Measurements from ENCODE around the gene SNX33. TPM values are rescaled to one million over a fixed set of nuclear protein-coding genes. Genes with fewer than 3 reads are reported as not detected.
A peak's percentile ranks its signal among the peaks of the same experiment; 100 is the strongest.
"Not testable (repeated sequence)": the region's sequence is repeated elsewhere in the genome, so short reads cannot be mapped to it uniquely, and the experiment has no call there.

The SNX33 gene
- total RNA-seq, 1 experiment from 2014 or later, result 5.1 TPM

DNA sequence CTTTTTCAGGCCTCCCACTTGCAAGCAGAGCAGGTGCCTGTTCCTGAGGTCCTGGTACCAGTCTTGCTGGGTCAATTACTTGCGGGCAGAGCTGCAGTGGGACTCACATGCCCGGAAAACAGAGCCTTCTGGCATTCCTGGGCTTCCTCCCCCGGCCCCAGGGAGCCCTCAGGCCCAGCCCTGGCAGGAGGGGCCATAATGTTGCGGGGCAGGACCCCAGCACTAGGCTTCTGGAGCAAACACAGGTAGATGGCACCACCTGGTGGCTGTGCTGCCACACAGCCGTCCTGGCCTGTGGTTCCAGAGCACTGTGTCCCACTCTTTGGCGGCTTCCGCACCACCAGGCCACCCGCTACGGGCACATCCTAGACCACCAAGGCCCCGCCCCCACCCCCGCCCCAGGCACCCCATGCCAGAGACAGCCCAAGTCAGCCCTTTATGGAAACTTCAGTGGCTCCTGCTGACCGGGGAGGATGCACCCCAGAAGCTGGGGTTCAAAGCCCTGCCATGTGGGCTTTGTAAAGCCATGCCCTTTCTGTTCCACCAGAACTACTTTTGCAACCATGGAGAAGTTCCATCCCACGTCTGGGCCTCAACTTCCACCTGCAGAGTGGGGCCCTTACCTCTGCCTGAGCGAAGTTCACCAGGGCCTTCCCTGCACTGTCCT lies 36.1 kb downstream of the SNX33 start:
- DNase-seq (ENCODE audit: low spot score), result peak; percentile 49

DNA sequence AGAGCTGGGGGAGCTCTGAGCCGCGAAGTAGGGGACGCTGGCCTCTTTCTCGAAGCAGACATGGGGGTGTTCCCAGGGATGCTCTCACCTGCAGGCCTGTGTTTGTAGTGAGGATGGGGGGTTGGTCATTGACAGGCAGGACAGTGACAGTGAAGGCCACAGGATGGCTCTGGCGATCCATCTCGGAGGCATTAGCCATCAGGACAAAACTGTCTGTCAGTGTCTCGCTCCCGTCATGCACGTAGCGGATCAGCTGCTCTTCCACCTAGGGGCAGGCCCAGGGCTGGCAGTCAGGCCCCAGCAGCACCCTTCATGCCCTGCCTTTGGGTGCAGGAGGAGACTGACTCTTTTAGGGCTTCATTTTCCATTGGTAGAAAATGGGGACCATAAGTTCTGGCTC lies 36.9 kb downstream of the SNX33 start:
- no peak for DNase-seq (ENCODE audit: low spot score)

DNA sequence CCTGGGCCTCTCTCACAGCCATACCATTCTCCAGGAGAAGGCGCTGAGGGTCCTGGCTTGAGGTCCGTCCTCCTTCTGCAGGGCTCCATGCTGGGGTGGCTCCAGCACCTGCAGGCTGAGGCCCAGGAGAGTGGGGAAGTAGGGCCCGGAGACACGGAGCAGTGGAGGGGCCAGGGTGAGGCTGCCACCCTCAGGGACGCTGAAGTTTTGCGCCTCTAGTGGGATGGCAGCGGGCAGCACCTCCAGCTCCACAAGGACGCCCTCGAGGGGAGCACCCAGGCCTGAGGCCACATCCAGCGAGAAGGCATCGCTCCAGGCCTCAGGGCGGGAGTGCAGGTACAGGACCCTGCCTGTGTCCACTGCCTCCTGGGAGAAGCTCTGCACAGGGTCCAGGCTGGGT lies 37.5 kb downstream of the SNX33 start:
- DNase-seq (ENCODE audit: low spot score), result no peak

DNA sequence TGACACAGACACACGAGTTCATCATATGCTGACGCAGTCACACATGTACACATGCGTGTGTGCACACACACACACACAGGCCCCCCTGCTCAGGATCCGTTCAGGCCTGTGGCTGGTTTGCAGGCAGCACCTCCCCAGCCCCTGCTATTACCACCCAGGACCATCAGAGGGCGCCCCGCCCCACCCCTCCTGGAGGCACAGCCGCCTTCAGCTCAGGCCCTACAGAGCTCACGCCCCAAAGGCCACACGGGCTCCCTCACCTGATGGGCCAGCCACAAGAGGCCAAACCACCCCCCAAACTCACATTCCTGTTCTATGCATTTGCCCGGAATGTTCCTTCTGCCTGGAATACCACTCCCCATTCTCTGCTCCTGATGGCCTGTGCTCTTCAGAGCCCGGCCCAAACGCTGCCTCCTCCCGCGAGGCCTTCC lies 38.5 kb downstream of the SNX33 start:
- not testable (repeated sequence) for DNase-seq (ENCODE audit: low spot score)

DNA sequence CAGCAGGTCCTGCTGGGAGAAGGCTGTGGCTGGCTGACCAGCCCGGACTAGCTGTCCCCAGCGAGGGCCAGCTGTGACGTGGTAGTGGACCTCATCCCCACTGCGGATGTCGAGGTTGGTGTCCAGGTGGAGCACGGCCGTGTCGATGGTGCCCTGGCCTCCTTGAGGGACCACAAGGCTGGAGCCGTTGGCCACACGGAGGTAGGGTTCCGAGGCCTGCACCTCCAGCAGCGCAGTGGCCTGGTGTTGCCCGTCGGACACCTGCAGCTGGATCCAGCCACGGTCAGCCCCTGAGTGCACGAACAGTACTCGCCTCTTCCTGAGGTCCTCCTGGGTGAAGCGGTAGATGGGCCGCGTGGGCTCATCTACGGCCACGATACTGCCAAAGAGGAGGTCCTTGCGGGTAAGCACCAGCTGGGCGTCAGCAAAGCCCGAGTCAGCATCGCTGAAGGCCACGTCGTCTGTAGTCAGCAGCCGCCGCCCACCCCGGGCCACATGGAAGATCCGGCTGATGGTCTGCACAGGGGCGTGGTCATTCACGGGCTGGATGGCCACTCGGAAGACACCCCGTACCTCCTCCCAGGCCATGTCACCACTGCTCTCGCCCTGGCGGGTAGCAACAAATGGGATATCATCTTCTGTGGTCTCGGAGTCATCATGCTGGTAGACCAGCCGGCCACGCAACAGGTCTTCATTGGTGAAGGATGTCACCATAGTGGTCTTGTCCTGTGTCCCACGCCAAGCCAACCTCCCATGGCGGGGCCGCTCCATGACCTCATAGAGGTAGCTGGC lies 40.0 kb downstream of the SNX33 start:
- no peak for DNase-seq (ENCODE audit: low spot score)

DNA sequence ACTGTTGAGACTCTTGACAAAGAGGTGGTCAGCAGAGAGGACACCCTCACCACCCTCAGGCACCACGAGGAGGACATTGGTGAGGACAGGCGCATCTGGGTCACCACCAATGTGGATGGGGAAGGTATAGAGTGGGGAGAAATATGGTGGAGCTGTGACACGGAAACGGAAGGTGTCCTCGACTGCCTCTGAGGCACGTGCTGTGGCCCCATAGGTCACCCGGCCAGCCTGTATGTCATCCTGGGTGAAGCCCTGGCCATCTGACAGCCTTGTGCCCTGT lies 40.5 kb downstream of the SNX33 start:
- no peak for DNase-seq (ENCODE audit: low spot score)

DNA sequence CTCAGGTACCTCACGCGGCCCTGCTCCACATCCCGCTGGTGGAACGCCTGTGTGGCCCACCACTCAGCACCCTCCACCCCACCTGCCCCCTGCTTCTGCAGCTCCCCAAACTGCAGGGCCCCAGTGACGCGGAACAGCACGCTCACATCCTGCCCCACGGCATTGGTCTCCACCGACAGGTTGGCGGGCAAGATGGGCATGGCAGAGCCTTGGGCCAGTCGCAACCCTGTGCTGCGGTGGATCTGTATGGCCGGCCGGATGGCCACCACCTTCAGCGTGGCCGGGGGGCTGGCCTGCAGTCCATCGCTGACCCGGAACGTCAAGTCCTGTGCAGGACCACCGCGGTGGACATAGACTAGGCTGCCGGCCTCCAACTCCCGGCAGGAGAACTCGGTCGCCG lies 41.1 kb downstream of the SNX33 start:
- no peak for DNase-seq (ENCODE audit: low spot score)

DNA sequence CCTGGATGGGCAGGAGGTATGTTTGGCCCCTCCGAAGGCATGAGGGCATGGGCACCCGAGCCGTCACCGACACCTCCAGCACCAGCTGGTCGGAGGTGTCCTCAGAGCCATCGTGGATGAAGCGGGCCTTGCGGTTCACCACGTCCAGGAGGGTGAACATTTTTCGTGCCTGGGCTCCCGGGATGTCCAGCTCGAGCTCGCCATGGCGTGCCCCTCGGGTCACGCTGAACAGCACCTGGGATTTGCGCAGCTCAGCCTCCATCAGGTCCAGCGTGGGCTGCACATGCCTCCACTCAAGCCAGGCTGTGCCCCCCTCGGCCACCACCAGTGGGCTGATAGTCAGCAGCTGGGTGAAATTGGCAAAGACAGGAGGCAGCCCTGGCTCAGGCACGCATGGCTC lies 41.7 kb downstream of the SNX33 start:
- DNase-seq (ENCODE audit: low spot score), result not testable (repeated sequence)

DNA sequence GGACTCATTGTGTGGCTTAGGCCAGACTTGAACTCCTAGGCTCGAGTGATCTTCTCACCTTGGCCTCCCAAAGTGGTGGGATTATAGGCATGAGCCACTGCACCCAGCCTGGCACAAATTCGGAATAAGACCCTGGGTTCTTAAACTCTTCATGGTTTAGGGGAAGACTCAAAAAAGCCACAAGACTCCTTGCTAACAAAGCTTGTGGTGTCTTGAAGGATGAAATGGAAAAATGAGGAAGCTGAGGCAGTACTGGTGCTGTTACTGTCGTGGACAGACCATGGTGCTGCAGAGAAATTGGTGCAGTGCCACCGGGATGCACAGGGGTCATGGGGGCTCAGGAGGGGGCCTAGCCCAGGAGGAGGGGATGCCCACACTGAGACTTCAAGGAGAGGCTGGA lies 44.6 kb downstream of the SNX33 start:
- not testable (repeated sequence) for DNase-seq (ENCODE audit: low spot score)

DNA sequence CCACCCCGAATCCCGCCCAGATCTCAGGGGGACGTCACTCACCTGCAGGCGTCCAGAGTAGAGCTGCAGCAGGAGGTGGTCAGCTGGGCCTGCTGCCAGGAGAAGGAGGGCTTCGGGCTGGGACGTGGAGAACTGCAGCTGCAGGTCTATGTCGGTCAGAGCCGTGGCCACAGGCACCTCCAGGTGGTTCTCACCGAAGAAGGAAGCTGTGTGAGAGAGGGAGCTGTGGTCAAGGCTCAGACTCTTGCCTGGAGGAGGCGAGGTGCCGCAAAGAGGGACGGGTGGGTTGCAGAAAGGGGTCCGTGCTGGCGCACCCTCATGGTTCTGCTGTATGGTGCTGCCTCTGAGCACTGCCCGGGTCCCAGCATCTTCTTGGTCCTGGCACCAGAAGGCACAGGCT lies 45.3 kb downstream of the SNX33 start:
- DNase-seq (ENCODE audit: low spot score), result not testable (repeated sequence)

DNA sequence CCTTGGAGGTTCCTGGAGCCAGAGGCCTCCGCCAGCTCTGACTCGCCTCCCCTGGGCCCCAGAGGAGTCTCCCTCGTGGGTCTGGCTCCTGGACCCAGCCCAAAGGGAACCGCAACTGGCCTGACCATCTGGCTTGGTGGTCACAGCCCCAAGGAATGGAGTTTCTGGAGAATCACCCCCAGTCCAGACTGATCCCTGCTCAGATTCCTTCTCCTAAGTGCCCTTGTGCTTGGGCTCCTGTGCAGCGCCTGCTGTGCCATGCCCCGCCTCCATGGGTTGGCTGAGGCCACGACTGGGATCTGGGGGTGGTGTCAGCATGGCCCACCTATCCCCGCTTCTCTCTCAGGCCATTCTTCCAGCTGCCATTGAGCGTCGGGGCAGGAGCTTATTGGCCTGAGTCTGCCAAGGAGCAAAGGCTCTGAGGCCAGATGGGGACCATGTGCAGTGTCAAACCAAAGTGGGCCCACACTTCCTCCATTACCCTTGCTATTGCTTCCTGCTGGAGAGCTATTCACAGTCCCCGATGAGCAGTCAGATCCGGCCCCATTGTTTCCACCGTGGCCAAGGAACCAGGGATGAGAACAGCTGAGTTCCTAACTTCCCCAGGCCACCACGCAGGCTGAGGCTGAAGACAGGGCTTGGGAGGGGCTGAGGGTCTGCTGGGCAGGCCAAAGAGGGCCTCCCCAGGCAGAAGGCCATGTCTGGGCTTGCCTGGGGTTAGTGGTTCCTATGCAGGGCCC lies 46.0 kb downstream of the SNX33 start:
- peak; percentile 42 for DNase-seq (ENCODE audit: low spot score)

DNA sequence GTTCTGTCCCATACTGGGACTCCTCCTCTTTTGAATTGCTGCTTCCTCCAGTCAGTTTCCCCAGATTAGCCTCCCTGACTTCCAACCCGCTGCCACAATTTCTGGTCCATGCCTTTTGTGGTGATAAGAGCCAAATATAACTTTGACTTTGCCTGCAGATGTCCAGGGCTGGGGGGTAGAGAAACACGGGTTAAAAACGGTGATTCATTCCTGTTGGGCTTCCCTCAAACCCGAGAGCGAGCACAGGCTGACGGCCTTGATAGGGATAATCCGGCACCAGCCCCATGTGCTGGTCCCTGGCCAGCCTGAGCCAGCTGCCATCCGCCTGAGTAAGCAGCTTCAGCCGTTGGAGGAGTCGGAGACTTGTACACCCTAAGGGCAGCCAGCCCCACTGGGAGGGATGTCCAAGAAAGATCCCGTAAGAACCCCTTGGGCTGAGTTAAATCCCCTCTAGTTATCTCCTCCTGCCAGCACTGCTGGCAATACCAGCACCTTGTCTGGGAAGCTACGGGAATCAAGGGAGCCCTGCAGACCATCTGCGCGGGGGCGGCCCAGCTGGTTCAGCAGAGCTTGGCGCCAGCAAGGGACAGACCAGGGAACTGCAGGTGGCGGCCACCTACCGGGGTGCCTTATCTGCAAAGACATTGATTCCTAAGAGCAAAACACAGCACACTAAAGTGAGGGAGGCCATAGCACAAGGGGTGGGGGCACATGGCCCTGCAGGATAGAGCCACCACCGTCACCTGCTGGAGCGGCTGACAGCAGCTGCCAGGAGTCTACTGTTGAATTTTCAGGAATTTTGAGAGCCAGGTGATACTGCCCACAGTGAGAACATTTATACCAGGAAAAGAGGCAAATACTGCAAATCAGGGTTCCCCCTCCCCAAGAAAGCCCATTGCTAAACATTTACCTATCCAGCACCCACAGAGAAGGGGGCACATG lies 46.8 kb downstream of the SNX33 start:
- DNase-seq (ENCODE audit: low spot score), result peak; percentile 86

DNA sequence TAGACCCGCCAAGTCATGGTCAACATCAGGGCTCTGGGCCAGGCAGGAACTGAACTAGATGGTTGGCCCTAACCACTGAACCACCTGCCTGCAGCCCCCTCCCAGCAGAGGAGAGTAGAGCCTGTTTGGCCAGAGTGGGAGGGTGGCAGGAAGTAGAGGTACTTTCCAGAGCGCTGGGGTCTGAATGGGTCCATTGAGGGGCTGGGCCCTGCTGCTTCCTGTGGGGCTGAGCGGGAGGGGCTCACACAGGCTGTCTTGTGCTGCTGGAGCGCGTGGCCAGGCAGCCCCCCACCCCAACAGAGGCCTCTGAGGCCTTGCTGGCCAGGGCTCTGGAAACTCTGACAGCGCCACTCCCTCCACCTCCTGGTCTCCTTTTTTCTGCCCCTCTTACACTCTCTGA lies 47.5 kb downstream of the SNX33 start:
- no peak for DNase-seq (ENCODE audit: low spot score)

DNA sequence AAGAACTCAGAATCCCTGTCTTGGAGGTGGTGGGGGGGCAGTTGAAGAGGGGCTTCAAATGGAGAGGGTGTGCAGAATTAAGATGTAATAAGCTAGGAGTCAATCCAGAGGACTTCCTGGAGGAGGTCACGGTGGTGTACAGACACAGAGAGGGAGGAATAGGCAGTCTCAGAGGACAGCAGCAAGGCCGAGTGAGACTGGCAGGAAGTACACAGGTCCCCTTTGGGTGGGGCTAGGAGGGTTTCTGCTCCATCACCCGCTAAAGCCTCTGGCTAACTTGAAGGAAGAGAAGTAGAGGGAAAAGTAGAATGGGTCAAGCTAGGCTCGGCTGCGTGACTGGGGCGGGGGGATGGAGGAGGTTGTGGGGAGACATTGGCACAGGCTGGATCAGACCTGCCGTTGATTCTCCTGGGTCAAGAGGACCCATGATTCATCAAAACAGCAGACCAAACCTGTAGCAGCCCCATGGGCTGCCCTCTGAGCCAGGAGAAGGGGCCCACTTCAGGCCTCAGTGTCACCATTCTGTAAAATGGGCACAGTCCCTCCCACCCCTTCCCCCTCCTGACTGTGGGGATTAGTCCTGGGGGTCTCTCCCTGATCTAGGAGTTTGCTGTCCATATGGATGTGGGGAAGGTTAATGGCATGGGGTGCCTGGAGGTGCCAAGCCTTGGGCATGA lies 48.1 kb downstream of the SNX33 start:
- no peak for DNase-seq (ENCODE audit: low spot score)

DNA sequence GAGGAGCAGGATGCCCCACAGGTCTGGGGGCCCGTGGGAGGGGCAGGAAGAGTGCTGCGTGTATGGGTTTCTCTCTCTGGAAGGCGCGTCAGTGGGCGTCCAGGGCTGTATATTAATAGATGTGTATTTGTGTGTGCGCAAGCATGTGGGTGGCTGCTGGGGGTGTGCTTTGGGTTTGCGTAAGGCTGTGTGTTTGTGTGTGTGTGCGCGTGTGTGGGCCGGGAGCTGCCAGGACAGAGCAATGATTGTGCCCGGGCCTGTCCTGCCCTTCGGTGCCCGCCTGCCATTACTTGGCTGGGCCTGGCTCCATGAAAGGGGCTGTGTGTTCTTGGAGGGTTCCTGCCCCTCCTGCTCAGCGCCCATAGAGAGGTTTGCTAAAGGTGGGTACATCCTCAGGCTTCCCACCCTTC lies 48.6 kb downstream of the SNX33 start:
- no peak for DNase-seq (ENCODE audit: low spot score)

DNA sequence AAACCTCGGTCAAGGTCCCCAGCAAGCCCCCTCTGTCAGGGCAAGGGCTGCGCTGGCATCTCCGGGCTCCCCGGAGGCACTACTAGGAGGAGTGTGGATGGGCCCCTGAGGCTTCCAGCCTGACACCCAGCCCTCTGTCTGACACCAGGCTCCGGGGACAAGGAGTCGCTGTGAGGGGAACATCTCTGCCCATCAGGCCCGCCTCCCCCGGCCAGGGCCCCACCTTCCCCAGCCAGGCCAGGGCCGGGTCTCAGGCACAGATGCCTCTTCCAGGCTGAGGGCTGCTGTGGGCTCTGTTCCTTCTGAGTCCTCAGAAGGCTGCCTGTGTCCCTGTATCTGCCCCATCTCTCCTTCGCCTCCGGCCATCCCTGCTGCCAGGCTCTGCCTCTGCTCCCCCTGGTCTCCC lies 49.1 kb downstream of the SNX33 start:
- no peak for DNase-seq (ENCODE audit: low spot score)

DNA sequence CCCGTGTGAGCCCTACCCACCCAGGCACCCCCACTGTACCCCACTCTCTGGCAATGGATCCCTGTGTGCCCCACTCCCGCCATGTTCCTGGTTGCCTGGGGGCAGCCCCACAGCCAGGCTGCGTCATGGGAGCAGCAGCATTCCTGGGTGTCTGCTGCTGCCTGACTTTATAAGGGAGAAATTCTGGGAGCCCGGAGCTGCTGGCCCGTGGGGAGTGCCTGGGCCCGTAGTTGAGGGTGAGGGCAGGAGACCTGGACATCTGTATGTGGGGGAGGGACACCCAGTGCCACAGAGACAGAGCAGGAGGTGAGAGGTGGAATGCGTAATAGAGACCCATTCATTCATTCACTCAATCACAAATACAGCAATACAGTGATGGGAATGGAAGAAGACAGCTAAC lies 49.8 kb downstream of the SNX33 start:
- DNase-seq (ENCODE audit: low spot score), result no peak

DNA sequence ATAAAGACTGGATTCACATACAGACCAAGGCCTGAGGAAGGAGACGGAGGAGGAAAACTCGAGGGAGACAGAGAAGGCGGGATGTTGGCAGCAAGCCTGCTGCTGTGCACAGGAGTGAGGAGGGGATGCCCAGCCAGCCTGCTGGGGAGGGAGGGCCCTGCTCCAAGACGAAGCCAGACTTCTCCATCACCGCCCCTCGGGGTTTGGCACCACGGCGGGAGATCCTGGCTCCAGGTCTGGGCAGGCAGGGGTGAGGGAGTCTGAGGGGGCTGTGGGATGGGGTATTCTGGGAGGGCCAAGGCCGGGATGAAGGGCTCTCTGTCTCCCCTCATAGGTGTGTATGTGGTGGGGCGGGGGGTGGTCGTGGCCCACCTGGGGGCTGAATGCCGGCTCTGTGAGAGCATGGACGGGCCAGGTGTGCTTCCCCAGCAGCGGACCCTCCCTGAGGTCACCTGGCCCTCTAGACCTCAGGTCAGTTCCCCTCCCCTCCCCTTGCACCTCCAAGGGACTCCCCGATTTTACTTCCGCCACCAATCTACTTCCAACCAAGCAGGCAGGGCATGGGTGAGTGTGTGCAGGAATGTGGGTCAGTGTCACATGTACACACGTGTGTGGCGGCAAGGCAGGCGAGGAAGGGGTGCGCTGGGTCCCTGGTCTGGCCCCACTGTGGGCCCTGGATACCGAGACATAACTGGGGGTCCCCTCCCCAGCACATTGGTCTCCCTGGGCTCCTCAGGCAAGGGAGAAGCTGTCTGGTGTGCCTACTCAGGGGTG lies 50.4 kb downstream of the SNX33 start:
- not testable (repeated sequence) for DNase-seq (ENCODE audit: low spot score)

DNA sequence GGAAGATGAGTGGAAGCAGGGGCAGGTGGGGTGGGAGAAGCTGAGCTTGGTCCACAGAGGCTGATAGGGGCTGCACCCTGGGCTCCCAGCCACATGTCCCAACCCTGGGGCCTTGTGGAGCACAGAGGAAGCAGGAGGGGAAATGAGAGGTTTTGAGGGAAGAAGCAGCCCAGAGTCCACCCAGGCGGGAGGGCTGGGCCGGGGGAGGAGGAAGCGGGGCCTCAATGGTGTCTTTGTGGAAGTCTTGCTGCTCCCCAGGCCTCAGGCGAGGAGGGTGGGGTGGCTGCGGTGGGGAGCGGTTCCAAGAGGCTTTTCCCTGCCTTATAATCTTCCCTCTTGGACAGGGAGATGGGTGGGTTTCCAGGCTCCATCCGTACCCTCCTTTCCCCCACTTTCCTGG lies 51.8 kb downstream of the SNX33 start:
- DNase-seq (ENCODE audit: low spot score), result not testable (repeated sequence)

Data from H4 (cell line).